ENCODE measurements around the gene MRTFA.
"Not testable (repeated sequence)": the region's sequence is repeated elsewhere in the genome, so short reads cannot be mapped to it uniquely, and the experiment has no call there.

The MRTFA gene

DNA sequence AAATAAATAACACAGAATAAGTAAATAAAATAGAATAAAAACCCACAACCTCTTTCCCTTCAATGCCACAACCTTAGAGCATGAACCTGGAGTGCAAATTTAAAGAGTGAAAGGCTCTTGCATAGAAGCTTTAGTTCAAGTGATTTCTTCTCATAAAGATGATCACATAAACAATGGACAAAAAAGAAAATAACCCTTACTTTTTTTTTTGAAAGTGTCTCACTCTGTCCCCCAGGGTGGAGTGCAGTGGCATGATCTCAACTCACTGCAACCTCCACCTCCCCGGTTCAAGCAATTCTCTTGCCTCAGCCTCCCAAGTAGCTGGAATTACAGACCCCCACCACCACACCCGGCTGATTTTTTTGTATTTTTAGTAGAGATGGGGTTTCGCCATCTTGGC lies 10.7 kb downstream of the MRTFA start:
- DNase-seq, result not testable (repeated sequence)

DNA sequence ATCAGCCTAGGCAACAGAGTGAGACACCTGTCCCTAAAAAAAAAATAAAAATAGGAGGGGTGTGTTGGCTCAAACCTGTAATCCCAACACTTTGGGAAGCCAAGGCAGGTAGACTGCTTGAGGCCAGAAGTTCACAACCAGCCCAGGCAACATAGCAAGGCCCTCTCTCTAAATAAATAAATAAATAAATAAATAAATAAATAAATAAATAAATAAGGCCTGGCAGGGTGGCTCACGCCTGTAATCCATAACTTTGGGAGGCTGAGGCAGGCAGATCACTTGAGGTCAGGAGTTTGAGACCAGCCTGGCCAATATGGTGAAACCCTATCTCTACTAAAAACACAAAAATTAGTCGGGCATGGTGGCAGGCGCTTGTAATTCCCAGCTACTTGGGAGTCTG lies 11.2 kb downstream of the MRTFA start:
- not testable (repeated sequence) for DNase-seq

DNA sequence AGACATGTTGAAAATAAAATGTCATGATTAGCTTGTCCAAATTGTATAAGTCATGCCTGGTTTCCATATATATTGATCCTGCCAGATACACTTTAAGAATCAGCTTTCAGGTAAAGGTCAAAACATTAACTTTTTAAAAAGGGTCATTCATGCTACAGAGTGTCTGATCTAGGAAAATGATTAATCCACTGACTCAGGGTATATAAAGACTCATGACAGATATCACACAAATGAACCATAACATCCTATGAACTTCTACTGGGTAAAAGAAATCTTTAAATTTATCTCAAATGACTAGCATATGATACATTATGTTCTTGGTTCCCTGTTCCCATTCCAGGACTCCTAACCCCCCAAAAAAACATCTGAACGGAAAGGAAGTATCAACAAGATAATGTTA lies 11.7 kb downstream of the MRTFA start:
- DNase-seq, result no peak

DNA sequence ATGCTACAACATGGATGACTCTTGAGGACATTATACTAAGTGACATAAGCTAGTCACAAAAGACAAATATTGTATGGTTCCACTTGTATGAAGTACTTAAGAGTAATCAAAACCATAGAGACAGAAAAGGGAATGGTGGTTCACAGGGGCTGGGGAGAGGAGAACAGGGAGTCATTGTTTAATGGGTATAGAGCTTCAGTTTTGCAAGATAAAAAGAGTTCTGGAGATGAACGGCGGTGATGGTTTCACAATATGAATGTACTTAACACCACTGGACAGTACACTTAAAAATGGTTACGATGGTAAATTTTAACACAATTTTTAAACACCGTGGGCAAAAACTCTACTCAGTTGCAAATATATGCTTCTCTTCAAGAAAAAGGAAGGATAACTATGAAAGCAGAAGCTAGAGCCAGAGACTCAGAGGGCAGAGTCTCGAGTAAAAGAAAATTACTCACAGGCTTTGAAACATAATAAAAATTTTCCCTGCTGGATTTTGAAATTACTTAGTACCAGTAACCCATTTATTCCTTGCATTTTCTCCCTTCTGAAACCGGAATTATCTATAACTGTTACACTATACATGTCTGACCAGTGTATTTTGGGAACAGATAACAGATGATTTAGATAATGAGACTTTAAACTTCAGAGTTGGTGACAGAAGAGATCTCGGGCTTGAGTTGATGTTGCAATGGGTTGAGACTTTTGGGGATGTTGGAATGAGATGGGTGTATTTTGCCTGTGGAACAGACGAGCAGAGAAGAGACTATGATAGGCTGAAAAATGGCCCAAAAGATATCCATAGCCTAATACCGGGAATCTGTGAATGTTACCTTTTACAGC lies 15.0 kb downstream of the MRTFA start:
- no peak for DNase-seq

DNA sequence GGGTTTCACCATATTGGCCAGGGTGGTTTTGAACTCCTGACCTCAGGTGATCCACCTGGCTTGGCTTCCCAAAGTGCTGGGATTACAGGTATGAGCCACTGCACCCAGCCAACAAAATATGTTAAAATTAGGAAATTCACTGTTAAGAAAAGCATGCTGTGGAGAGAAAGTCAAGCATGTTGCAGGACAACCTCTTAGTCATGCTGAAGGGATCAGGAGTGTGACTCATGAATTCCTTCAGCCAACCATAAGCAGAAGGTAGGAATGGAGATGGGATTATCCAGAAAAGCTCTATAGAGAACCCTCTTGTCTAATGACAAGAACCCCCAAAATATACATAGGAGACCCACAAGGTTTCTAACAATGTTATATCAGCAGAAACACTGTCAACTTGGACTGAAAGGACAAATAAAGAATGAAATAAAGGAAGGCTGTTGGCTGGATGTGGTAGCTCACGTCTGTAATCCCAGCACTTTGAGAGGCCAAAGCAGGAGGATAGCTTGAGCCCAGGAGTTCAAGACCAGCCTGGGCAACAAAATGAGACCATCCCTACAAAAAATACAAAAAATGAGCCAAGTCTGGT lies 16.0 kb downstream of the MRTFA start:
- DNase-seq, result no peak

DNA sequence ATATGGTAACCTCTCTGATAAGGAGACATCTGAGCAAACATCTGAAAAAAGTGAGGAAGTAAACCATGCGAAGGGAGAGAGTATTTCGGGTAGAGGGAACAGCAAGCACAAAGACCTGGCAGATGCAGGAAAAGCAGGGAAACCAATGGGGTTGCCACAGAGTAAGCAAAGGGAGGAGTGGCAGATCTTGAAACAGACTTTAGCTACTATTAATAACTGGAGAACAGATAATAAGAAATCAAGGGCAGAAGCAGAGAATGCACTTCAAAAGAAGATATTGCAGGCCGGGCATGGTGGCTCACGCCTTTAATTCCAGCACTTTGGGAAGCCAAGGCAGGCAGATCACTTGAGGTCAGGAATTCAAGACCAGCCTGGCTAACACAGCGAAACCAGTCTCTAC lies 18.1 kb downstream of the MRTFA start:
- DNase-seq, result no peak

DNA sequence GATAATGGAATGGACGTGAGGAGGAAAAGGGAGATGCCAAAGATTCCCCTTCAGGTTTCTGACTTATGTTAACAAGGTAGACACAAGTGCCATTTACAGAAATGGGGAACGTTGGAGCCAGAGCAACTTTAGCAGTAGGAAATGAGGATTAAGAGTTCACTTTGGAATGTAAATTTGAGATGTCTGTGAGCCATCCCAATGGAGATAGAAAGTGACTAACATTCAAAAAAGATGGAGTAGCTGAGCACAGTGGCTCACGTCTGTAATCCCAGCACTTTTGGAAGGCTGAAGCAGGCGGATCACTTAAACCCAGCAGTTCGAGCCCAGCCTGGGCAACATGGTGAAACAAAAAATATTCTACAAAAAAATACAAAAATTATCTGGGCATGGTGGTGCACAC lies 19.9 kb downstream of the MRTFA start:
- no peak for DNase-seq

DNA sequence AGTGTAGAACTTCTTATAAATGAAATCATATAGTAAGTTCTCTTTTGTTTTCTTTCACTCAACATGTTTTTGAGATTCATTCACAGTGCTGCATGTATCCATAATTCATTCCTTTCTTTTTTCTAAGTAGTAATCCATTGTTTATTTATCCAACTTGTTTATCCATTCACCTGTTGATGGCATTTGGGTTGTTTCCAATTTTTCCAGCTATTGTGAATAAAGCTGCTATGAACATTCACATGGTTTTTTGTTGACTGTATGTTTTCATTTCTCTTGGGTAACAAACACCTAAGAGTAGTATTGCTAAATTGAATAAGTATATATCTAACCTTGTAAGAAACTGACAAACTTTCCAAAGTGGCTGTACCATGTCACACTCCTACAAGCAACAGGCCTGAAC lies 23.5 kb downstream of the MRTFA start:
- no peak for DNase-seq

DNA sequence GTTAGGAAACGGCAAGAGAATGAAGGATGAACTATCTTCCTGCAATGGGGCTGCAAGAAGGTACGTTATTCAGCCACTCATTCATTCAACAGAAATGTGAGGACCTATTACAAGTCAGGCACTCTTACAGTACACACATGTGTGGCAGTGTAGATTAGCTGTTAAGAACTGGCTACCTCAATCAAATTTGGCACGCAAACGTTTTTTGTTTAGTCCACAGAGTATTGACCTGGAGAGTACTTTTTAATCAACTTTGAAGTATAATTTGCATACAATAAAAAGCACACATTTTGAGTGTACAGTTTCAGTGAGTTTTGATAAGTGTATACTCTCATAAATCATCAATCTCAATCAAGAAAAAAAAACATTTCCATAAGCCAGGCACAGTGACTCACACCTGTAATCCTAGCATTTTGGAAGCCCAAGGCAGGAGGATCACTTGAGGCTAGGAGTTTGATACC lies 24.2 kb downstream of the MRTFA start:
- DNase-seq, result no peak

DNA sequence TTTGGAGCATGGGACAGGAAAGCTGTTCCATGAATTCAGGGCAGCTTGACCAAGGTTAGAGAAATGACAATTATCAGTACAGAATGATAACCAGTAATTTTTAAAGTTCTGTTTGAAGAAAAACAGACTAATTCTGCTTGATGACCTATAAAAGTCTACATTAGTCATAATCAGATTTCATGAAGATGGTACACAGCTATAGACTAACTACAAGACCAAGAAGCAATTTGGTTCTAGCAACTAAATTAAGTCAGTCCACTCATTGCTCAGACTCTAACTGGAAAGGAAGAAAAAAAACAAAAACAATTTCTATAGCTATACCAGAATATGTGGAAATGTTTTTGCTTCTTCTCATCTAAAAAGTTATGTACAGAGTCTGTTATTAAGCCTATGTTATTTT lies 24.9 kb downstream of the MRTFA start:
- no peak for DNase-seq

DNA sequence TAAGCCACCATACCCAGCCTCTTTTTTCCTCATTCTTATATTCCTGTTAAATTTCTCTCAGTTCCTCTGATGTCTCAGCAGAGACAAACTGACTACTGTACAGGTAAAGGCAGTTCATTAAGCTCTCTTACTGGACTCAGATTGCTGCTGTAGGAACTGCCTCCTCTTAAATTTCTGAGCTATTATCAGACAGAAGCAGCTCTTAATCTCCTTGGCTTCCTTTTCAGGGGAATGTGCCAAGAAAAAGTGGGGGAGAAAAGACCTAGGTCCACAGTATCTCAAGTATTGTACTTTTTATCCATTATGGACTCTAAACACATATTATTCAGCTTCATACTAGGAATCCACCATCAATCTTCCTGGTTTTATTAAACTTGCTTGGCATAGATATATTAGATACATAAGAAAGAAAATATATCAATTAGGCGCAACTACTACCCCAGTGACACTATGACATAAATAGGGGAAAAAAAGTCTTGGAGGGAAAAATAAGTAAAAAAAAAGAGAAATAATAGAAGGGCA lies 26.1 kb downstream of the MRTFA start:
- no peak for DNase-seq

DNA sequence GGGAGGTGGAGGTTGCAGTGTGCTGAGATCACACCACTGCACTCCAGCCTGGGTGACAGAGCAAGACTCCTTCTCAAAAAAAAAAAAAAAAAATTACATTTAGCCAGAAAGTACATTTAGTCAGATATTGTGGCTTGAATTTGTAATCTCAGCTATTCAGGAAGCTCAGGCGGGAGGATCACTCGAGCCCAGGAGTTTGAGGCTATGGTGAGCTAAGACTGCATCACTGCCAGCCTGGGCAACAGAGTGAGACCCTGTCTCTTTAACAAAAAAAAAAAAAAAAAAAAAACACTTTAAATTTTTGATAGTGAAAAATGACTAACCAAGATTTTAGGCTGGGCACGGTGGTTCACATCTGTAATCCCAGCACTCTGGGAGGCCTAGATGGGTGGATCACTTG lies 27.3 kb downstream of the MRTFA start:
- no peak for DNase-seq

DNA sequence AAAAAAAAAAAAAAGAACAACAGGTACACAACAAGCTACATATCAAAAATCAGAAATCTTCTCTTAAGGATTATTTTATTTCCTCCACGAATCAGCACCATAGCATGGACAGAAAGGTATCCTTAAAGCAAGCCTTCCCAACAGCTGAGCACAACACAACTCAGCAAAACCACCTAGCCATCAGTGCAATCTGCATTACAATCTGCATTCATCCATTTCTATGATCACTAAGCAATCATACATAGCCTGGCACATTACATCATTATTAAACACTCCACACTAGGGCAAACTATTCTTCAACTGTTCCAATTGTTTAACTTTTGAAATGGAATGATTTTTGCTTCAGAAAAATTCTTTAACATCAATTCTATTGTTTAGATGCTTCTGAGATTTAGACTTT lies 29.0 kb downstream of the MRTFA start:
- DNase-seq, result no peak

DNA sequence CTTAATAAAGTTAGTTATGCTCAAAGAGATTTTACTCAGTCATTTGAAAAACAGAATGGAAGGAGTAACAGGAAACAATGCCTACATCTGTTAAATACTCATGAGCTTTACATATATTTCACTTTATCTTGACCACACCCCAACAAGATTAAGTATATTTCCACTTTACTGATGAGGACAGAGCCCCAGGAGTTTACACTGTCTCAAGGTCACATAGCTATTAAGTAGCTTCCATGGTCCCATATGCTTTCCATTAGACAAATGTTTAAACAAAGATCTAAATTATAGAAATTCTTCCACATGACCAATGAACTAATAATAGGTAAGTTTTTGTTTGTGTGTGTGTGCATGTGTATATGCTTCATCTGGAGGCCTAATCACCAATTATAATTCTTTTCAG lies 30.2 kb downstream of the MRTFA start:
- DNase-seq, result no peak

DNA sequence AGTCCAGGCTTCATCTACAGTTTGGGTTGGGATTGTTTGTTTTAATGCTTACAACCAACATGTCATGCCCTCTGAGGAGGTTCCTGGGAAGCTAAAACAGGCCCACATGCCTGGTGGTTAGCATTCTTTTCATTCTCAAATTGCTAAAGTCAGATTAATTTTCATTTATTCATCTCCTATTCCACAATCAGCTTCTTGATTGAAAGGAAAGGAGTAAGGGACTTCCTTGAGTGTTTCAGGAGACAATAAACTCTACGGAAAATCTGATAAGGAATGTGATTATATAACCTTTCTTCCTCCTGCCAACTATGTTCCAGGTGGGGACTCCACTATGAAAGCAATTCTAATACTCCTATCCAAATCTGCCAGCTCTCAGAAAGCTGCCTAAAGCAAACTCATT lies 30.8 kb downstream of the MRTFA start:
- no peak for DNase-seq

DNA sequence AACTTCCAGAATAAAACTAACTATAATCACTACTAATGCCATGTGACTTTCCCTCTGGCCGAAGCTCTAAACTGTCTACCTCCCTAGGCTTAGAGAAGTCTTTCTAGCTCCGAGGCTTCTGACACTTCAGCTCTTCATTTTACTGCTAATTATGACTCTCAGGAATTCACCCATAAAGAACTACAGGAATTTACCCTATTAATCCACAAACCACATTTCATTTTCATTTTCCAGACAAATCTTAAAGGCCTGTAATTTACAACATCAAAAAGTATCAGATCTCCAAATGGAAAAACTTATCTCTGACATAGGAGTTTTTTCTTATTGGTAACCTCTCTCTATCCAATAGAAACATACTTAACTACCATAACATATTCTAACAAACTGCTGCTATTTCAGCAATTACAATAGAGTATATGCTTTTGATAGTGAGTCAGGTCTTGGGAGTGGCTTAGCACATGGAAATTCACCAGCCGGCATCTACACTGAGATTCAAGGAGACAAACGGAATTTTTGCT lies 33.4 kb downstream of the MRTFA start:
- DNase-seq, result no peak

DNA sequence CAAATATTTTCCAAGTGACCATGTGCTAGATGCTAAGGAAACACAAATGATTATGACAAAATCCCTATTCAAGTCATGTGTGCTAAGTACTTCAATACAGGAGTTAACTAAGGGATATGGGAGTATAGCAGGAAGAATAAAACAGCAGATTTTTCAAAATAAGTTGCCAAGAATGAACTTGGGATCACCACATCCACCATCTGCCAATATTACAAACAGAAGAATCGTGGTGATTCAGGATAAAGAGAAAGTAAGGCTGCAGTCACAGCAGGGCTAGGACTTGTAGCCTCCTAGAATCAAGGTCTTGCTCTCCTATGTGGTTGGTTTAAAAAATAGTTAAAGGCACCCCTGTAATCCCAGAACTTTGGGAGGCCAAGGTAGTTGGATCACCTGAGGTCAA lies 34.3 kb downstream of the MRTFA start:
- DNase-seq, result no peak

DNA sequence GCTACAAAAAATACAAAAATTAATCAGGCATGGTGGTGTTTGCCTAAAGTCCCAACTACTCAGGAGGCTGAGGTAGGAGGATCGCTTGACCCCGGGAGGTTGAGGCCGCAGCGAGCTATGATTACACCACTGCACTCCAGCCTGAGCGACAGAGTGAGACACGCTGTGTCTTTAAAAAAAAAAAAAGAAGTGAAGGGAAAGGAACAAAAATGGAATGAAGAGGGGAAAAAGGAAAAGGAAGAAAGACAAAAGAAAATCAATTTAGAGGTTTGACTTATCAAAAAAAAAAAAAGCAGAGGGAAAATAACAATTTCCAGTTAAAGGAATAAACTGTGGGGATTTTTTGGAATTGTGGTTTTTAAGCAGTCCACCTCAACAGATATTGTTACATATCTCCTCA lies 36.8 kb downstream of the MRTFA start:
- no peak for DNase-seq

DNA sequence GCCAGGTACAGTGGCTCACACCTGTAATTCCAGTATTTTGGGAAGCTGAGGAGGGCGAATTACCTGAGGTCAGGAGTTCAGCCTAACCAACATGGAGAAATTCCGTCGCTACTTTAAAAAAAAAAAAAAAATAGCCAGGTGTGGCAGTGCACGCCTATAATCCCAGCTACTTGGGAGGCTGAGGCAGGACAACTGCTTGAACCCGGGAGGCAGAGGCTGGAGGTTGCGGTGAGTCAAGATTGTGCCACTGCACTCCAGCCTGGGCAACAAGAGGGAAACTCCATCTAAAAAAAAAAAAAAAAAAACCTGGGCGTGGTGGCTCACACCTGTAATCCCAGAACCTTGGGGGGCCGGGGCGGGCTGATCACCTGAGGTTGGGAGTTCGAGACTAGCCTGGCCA lies 37.8 kb downstream of the MRTFA start:
- DNase-seq, result not testable (repeated sequence)

DNA sequence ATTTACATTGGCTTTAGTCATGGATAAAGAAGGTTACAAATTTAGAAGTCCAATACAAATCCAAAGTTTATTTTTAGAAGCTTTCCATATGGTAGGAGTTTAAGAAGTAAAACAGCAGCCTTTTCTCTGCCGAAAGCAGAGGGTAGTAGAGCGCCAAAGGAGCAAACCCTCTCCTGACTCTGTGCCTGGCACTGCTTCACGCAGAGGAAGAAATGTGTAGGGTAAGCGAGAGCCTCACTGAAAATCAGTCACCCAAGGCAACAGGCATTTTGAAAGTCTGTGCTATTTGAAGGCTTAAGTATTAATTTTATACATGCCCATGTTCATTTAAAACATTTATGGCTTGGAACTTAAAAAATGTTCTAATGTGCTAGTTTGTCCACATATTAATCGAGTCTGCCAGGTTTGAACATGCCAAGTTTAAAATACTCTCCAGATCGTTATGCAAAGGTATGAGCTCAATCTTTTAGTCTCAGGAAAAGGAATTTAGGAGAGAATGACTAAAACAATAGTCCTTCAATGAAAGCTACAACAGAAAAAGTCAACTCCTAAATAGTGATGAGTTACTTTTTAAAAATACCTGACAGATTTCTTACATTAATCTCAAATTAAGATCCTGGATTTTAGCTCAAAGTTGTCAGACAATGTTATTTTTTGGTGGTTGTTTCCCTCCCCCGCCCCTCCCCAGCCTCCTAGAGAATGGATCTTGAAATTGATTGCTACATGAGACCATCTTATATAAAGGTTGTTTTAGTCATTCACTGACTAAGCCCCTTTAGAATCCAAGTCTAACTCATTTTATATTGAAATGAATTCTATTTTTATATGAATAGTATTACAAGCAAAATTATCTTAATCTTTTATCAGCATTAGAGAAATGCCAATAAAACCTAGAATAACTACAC lies 38.7 kb downstream of the MRTFA start:
- DNase-seq, result no peak

DNA sequence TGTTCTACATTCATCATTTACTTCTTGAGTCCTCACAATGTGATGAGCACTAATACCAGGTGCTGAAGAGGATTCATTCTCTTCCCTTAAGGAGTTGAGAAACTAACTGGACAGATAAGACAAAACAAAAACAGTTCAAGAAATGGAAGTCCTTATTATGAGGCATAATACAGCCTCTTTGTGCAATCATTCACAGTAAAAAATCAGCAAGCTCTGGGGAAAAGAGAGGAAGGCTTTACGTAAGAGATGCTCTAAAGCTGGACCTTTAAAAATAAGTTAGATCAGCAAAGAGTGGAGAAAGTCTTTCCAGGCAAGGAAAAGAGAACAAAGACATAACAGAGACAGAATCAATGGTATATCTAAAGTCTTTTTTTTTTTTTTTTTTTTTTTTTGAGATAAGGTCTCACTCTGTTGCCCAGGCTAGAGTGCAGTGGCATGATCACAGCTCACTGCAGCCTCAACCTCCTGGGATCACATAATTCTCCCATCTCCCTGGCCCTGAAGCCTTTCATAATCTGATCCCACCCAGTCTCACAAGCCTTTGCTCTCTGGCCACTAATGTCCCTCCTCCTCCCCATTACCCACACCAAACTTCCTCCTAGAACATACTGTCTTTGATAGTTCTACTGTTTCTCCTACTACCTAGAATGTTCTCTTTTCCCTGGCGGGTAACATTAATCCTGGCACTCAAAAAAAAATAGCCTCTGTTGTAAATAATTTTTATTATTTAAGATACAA lies 40.9 kb downstream of the MRTFA start:
- DNase-seq, result no peak

DNA sequence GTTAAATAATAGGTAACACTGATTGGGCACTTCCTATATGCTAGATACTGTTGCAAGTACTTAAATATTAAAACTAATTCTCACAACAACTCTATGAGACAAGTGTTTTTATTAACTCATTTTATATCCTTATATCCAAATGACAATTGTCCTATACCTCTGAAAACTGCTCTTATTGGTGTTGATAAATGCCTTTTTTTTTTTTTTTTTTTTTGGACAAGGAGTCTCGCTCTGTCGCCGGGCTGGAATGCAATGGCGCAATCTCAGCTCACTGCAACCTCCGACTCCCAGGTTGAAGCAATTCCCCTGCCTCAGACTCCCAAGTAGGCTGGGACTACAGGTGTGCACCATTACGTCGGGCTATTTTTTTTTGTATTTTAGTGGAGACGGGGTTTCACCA lies 41.6 kb downstream of the MRTFA start:
- no peak for DNase-seq

DNA sequence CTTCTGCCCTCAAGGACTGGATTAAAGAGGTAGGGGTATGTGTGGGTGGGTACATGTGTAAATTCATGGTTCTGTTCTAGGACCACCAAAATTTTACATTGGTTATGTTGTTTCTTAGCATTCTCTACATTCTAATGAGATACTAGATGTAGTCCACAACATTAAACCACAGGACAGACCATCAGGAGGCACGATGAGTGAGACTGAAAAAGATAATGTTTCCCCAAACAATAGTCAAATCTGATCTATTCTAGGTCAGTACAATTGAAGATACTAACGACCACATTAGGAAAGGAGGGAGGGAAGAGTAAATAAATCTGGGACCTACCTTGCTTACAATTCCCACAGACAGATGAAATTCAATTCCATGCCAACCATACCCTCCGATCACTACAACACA lies 42.2 kb downstream of the MRTFA start:
- DNase-seq, result no peak
